Mammary epithelial cell (primary cell): Measurements from ENCODE around the gene AUTS2.

Experiments used
- EZH2 ChIP-seq: IDR thresholded peaks from 2 replicates; pipeline ENCODE4 v1.6.1; 2012; ENCODE audit warnings: low read length, inconsistent platforms, borderline replicate concordance
- TF ChIP-seq, protein P1 (sequence below), 2 donors: IDR thresholded peaks in 1 of 2; conservative IDR thresholded peaks in 1 of 2; 2 replicates each; pipeline ENCODE4 v1.5.1; 2011 to 2012; ENCODE audit warnings: inconsistent platforms in 2 of 2, low read length in 2 of 2, mild to moderate bottlenecking in 2 of 2, control low read depth in 1 of 2, low read depth in 1 of 2; ENCODE audit not compliant: insufficient read depth in 1 of 2; ENCODE audit errors: extremely low read depth in 1 of 2

GRCh38 chr7:70242826-70243225, 644.6 kb downstream of the AUTS2 start:
- TF ChIP-seq EZH2, result no peak
- TF ChIP-seq, protein P1, sequence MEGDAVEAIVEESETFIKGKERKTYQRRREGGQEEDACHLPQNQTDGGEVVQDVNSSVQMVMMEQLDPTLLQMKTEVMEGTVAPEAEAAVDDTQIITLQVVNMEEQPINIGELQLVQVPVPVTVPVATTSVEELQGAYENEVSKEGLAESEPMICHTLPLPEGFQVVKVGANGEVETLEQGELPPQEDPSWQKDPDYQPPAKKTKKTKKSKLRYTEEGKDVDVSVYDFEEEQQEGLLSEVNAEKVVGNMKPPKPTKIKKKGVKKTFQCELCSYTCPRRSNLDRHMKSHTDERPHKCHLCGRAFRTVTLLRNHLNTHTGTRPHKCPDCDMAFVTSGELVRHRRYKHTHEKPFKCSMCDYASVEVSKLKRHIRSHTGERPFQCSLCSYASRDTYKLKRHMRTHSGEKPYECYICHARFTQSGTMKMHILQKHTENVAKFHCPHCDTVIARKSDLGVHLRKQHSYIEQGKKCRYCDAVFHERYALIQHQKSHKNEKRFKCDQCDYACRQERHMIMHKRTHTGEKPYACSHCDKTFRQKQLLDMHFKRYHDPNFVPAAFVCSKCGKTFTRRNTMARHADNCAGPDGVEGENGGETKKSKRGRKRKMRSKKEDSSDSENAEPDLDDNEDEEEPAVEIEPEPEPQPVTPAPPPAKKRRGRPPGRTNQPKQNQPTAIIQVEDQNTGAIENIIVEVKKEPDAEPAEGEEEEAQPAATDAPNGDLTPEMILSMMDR (conservative IDR thresholded peaks at IDR 0.05 in 1 of 2, IDR thresholded peaks at IDR 0.05 in 1 of 2; ENCODE audit: extremely low read depth in 1 of 2, insufficient read depth in 1 of 2, low read depth in 1 of 2, low read length in 2 of 2), result no peak
